Measurements from ENCODE around the gene VCX2.
"Not testable (repeated sequence)": the region's sequence is repeated elsewhere in the genome, so short reads cannot be mapped to it uniquely, and the experiment has no call there.

- TF ChIP-seq, protein P1, sequence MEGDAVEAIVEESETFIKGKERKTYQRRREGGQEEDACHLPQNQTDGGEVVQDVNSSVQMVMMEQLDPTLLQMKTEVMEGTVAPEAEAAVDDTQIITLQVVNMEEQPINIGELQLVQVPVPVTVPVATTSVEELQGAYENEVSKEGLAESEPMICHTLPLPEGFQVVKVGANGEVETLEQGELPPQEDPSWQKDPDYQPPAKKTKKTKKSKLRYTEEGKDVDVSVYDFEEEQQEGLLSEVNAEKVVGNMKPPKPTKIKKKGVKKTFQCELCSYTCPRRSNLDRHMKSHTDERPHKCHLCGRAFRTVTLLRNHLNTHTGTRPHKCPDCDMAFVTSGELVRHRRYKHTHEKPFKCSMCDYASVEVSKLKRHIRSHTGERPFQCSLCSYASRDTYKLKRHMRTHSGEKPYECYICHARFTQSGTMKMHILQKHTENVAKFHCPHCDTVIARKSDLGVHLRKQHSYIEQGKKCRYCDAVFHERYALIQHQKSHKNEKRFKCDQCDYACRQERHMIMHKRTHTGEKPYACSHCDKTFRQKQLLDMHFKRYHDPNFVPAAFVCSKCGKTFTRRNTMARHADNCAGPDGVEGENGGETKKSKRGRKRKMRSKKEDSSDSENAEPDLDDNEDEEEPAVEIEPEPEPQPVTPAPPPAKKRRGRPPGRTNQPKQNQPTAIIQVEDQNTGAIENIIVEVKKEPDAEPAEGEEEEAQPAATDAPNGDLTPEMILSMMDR (IDR thresholded peaks at IDR 0.05): not testable (repeated sequence)
- TF ChIP-seq EZH2, EZH2phosphoT487 (IDR thresholded peaks at IDR 0.05): not testable (repeated sequence)
Observed at GRCh38 chrX:8171169-8171568, at the start of gene VCX2.

Measured in neural progenitor cell (in vitro differentiated cells).